ENCODE data around the gene HBE1.
"Not testable (repeated sequence)": the region's sequence is repeated elsewhere in the genome, so short reads cannot be mapped to it uniquely, and the experiment has no call there.

HBE1 gene

DNA sequence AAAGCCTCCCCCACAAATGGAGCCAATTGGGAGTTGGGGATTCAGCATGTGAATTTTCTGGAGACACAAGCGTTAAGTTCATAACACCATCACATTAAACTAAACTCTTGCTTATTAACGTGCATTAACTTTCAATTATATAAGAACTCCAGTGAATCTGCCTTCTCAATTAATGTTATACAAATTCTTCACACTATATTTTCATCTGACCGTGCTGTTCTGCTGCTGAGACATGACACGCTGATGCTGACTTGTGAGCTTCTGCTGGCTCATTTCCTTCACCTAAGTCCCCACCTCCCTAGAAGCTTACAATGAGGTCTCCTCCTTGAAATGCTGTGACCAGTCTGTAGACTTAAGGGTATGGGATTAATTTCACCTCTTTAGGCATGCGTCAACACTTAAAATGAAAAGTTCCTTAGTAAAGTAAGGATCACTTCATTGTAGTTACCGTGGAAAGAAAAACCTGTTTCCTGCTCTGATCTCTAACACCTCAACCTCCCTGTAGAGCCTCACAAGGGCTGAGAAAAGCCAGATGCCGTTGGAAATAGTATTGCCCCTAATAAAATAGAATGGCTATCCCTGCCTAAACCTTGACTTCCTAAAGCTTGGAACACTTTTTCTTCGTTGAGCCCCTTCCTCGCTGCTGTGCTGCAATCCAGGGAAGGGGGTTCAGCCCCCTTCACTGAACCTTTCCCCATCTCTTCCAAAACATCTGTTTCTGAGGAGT lies 17.4 kb downstream of the HBE1 start:
- no peak for DNase-seq

DNA sequence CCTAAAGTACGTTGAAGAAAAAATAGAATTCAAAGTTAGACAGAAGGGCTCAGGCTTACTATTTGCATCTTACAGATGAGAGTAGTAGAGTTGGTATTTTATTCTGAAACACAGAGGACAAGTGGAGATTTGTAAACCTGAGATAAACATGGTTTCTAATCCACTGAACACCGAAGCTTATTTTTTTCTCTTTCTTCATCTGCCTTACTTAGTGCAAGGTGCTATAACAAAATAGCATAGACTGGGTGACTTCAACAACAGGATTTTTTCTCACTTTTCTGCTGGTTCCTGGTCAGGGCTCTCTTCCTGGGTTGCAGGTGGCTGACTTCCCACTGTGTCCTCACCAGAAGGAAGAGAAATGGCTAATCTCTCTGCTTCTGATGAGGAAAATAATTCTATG lies 18.0 kb downstream of the HBE1 start:
- DNase-seq, result no peak

DNA sequence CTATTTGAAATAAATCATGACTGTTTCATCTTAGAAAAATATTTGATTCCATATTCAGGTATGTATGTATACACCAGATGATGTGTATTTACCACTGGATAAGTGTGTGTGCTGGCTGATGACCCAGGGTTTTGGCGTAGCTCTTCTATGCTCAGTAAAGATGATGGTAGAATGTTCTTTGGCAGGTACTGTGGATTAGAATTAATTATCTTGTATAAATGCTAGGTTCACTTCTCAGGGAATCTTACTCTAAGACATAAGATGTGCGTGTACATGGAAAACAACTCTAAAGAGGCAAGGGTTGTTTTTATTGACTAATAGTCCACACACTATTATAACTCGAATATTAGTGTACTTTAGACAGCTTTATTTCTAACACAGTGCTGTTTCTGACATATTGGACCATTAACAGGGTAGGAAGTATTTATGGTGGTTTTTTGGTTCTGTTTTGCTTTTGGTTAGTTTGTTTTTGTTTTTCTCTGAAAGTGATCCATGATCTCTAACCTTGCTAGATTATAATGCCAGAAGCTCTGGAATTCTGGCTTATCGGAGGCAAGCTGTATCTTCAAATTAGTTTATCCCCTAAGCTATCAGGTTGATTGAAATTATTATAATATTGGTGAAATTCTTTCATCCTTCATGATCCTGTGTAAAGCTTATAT lies 19.1 kb downstream of the HBE1 start:
- no peak for DNase-seq

DNA sequence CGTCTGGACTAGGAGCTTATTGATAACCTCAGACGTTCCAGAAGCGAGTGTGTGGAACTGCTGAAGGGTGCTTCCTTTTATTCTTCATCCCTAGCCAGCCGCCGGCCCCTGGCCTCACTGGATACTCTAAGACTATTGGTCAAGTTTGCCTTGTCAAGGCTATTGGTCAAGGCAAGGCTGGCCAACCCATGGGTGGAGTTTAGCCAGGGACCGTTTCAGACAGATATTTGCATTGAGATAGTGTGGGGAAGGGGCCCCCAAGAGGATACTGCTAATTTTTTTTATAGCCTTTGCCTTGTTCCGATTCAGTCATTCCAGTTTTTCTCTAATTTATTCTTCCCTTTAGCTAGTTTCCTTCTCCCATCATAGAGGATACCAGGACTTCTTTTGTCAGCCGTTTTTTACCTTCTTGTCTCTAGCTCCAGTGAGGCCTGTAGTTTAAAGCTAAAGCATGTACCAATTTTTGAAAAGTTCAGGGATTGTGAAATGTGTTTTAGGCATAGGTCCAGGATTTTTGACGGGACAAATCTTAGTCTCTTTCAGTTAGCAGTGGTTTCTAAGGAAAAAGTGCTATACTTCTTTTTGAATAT lies 19.8 kb downstream of the HBE1 start, which contains the start of gene HBG1:
Gene HBG1 (minus strand): TSS at position 51 of the 590 bp plus-strand sequence. CDS start 53 bp downstream, outside the sequence.
- DNase-seq, result not testable (repeated sequence)

DNA sequence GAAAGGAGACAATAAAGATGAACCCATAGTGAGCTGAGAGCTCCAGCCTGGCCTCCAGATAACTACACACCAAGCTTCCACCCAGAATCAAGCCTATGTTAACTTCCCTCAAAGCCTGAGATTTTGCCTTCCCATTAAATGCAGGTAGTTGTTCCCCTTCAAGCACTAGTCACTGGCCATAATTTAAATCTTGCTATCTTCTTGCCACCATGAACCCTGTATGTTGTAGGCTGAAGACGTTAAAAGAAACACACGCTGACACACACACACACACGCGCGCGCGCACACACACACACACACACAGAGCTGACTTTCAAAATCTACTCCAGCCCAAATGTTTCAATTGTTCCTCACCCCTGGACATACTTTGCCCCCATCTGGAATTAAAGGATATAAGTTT lies 21.2 kb downstream of the HBE1 start:
- DNase-seq, result not testable (repeated sequence)

DNA sequence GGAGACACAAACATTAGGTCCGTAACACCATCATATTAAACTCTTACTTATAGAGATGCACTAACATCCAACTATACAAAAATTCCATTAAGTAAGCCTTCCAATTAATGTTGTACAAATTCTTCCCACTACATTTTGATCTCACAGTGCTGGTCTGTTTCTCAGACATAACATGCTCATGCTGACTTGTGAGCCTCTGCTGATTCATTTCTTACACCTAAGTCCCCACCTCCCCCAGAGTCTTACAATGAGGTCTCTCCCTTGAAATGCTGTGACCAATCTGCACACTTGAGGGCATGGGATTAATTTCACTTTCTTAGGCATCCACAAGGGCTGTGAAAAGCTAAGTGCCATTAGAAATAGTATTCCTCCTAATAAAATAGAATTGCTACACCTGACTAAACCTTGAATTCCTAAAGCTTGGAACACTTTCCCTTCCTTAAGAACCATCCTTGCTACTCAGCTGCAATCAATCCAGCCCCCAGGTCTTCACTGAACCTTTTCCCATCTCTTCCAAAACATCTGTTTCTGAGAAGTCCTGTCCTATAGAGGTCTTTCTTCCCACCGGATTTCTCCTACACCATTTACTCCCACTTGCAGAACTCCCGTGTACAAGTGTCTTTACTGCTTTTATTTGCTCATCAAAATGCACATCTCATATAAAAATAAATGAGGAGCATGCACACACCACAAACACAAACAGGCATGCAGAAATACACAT lies 22.1 kb downstream of the HBE1 start:
- no peak for DNase-seq

DNA sequence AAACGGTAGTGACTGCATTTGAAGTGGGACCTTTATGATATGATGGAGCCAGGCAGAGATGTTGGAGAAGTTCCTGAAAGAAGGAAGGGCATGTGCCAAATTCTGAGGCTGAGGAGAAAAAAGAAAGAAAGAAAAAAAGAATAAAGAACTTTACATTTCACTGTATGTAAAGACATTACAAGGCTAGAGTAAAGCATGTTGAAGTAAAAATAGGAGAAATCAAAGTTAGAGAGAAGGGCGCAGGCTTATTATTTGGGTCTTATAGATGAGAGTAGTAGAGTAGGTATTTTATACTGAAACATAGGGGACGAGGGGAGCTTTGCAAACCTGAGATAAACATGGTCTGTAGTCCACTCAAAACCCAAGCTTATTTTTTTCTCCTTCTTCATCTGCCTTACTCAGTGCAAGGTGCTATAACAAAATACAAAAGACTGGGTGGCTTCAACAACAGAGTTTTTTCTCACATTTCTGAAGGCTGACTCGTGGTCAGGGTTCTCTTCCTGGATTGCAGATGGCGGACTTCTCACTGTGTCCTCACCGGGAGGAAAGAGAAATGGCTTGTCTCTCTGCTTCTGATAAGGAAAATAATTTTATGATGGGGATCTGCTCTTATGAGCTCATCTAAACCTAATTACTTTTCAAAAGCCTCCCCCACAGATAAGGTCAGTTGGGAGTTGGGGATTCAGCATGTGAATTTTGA lies 22.8 kb downstream of the HBE1 start:
- DNase-seq, result no peak

DNA sequence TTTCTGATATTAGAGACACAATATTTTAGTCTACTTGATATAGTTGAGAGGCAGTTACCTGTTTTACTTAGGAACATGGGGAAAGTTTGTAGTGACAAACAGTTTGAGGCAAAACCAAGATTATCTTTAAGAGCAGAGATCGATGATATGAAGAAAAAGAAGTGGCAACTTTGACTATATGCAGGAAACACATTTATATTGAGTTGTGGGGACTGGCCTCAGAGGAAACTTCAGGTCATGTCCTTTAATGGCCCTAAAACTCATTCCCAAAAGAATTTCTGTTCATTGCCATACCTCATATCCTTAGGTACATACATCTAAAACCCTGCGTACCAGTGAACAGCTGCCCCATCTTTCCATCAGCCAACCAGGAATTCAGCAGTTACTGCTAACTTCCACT lies 24.6 kb downstream of the HBE1 start:
- no peak for DNase-seq

DNA sequence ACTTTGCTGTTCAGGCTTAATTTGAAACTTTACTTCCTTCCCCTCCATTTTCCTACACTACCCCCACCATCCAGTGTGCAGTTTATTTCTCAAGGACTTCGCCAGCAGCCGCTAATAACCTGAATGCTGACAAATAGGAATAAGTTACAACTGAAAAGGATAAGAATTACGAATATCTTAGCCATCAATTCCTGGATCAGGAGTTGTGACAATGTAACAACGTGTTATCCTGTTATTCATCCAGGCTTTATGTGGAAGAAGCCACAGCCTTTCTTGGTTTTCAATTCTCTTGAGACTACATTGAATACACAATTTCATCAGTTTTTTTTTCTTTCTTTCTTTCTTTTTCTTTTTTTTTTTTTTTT lies 25.9 kb downstream of the HBE1 start:
- DNase-seq, result no peak

DNA sequence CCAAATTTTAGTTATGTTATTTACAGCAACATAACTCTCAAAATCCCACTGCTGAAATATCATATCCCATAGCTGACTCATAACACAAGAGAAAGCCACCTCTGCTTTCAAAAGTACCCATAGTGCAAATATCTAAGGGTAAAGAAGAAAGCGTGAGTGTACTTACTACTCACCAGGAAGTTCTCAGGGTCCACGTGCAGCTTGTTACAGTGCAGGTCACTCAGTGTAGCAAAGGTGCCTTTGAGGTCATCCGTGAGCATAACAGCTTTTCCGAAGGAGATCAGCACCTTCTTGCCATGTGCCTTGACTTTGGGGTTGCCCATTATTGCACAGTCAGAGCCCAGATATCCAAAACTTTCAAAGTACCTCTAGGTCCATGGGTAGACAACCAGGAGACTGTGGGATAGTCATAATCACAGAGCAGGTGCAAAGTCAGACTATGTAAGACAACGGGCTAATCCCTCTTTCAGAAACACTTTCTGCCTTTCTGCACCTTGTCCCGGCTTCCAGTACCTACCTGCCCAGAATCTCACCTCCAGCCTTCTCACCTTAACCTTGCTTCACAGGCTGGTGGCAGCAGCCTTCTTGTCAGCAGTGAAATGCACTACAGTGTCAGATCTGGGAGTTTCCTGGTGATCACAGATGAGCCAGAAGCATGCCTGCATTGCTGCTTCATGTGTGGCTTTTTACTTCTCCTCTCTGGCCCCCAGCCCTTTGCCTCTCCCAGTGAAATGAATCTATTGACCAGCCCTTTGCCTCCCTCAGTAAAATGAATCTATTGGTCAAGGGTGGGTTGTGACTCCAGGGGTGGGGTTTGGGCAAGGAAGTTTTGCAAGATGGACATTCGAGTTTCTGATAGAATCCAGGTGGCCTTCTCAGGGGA lies 26.6 kb downstream of the HBE1 start:
- DNase-seq, result no peak

DNA sequence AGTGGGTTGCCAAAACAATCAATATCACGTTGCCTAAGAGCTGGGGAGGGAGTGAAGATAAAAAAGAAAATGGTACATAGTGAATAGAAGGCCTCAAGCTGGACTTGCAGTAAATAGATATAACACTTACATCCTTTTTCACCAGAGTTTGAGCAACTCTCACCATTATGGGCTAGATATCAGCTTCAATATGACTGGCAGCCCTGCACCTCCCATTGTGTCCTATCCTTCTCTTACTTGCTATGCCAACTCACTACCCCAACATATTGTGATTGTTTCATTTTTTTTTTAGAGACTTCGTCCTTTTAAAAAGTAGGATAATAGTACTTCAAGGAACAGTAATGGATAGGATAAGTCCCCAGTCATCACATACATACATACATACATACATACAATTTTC lies 27.5 kb downstream of the HBE1 start:
- no peak for DNase-seq

DNA sequence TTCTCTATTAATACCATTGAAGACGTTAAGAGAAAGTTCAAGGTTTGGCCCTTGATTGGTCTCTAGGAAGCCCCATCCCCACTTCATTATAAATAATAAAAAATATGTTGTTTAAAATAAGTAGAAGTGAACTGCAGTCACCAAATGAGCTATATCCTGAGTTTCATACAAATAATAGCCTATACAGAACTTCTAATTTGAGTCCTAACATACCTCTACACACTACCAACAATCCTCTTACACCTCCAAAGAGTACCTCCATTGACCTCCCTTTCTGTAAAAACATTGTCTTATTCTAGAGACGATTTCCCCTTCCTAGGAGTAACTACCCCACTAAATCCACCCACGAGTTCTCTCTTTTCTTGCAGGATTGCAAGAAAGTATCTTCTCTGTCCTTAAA lies 28.3 kb downstream of the HBE1 start:
- no peak for DNase-seq

DNA sequence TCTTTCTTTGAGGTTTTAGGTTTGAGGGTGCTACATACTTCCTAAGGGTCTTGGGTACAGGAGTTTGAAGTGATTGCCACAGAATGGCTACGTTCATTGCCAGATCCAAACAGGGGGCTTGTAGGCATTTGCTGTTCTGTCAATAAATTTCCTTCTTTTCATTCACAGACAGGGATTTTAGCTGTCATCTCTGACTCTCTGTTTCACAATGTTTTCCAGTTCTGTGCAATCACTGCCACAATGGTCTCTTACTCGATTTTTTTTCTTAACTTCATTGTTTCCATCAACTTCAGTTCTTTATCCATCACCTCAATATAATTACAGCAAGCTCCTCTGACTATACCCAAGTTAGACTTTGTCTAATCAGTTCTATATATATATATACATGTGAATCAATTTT lies 29.3 kb downstream of the HBE1 start:
- no peak for DNase-seq

DNA sequence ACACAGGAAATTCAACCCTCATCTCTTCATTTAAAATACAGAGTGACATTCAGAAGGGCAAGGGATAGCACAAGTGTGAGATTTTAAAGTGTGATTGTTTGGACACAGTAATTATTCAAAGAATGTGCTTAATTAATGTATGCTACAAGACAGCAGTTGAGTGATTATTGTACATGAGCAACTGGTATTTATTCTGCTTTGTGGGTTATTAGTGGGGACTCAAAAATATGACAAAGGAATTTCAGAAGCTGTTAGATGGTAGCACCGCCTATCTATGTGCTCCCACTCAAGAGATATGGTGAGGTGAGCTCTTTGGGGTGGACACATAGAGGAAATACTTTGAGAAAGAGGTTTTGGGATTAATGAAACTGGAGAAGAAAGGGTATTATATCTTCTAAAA lies 29.7 kb downstream of the HBE1 start:
- DNase-seq, result no peak

DNA sequence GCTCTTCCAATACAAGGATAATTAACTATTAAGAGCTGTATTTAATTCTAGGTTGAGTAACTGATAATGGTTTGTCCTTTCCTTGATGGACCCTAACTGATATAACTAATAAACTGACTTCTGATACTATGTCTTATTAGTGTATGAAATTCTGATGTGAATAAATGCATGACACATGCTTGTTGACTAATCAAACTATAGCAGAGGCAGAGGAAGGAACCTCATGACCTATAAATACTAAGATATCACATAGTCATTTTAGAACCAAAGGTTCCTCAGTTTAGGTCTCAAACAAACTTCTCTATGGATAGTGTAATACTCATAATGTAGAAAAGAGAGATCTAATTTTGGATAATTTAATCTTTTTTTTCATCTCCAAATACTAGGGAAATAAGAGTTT lies 30.7 kb downstream of the HBE1 start:
- DNase-seq, result no peak

DNA sequence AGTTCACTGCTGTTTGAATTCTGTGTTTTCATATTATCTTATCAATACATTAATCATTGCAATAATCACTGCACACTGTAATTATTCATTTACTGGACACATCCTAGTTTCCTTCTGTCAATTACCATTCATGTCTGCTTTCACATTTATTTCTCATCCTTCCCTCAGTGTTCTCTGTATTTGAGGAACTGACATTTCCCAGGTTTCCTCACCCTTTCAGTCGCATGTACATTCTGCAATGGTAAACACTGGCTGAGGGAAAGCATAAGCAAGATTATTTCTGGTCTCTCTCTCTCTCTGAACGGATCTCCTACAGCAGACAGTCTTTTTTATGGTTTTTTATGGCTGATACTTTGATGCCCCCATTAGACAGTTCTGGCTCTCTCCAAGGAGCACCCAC lies 31.3 kb downstream of the HBE1 start:
- DNase-seq, result no peak

DNA sequence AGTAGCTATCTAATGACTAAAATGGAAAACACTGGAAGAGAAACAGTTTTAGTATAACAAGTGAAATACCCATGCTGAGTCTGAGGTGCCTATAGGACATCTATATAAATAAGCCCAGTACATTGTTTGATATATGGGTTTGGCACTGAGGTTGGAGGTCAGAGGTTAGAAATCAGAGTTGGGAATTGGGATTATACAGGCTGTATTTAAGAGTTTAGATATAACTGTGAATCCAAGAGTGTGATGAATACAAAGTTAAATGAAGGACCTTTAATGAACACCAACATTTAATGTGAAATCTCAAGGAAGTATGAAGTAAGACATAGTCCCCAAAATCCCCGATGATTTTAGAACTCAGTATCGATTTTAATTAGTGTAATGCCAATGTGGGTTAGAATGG lies 32.3 kb downstream of the HBE1 start:
- no peak for DNase-seq

DNA sequence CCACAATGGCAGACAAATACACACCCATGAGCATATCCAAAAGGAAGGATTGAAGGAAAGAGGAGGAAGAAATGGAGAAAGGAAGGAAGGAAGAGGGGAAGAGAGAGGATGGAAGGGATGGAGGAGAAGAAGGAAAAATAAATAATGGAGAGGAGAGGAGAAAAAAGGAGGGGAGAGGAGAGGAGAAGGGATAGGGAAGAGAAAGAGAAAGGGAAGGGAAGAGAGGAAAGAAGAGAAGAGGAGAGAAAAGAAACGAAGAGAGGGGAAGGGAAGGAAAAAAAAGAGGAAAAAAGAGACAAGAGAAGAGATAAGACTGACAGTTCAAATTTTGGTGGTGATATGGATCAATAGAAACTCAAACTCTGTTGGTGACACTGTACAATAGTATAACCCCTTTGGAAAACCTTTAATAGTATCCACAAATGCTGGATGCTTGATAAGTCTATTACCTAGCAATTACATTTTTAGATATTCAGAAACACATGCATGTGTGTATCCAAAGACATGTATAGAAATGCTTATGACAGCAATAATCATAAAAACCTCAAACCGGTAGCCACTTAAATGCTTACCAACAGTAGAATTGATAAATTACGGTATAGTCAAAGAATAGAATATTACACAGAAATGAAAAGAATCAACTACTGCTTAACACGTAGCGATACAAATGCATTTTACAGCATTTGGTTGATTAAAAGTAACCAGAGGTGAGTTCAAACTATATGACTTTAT lies 34.2 kb downstream of the HBE1 start:
- DNase-seq, result no peak

DNA sequence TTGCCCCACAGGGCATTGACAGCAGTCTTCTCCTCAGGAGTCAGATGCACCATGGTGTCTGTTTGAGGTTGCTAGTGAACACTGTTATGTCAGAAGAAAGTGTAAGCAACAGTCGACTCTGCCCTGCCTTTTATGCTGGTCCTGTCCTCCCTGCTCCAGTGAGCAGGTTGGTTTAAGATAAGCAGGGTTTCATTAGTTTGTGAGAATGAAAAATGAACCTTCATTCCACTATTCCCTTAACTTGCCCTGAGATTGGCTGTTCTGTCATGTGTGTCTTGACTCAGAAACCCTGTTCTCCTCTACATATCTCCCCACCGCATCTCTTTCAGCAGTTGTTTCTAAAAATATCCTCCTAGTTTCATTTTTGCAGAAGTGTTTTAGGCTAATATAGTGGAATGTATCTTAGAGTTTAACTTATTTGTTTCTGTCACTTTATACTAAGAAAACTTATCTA lies 35.3 kb downstream of the HBE1 start, which contains the start of gene HBD:
Gene HBD (minus strand): TSS at position 103 of the 454 bp plus-strand sequence. CDS start 50 bp downstream, at position 53.
- DNase-seq, result no peak

DNA sequence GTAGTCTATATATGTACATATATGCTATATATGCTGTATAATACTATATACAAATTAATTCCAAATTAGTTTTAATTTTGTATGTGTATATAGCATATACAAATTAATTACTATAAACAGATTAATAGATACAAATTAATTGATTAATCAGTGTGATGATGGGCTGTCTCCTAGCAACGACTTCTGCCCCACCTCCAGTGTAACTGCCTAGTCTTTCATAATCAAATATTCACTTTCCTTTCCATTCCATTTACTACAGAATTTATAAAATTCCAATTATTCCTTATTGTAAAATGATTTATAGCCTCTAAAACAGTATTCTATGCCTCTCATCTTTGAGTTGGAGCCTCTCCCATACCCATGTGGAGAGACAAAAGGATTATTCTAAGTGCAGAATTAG lies 36.4 kb downstream of the HBE1 start:
- no peak for DNase-seq

DNA sequence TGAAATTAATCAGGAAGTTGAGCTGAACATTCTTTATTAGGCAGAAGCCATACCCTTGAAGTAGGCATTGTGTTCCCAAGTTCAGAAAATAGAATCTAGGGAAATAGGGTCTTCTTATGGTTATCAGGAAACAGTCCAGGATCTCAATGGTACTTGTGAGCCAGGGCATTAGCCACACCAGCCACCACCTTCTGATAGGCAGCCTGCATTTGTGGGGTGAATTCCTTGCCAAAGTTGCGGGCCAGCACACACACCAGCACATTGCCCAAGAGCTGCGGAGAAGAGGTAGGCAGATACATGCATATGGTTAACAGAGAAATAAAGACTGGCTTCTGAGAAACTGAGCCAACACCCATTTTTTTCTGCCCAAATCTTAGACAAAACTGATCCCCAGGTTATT lies 36.9 kb downstream of the HBE1 start:
- DNase-seq, result no peak
